Measurements from ENCODE around the gene CARD6.
A peak's percentile ranks its signal among the peaks of the same experiment; 100 is the strongest.
"Not testable (repeated sequence)": the region's sequence is repeated elsewhere in the genome, so short reads cannot be mapped to it uniquely, and the experiment has no call there.

The CARD6 gene

GRCh38 chr5:40871177-40871576 lies 30.0 kb downstream of the CARD6 start:
- in situ Hi-C loops (cut with HindIII; ENCODE audit: low pct_unique_long_range_greater_than_20kb, low sequenced_read_pairs), result no loop called here
- DNase-seq (ENCODE audit: low read depth in 1 of 2, low spot score in 1 of 2), result no peak
- TF ChIP-seq JUND (IDR thresholded peaks at IDR 0.05; ENCODE audit: low read depth), result no peak

- in situ Hi-C loops (cut with HindIII; ENCODE audit: low pct_unique_long_range_greater_than_20kb, low sequenced_read_pairs); DNase-seq (ENCODE audit: low read depth in 1 of 2, low spot score in 1 of 2): not testable (repeated sequence)
These were observed 31.1 kb downstream of the CARD6 start for GRCh38 chr5:40872253-40872652.

DNA sequence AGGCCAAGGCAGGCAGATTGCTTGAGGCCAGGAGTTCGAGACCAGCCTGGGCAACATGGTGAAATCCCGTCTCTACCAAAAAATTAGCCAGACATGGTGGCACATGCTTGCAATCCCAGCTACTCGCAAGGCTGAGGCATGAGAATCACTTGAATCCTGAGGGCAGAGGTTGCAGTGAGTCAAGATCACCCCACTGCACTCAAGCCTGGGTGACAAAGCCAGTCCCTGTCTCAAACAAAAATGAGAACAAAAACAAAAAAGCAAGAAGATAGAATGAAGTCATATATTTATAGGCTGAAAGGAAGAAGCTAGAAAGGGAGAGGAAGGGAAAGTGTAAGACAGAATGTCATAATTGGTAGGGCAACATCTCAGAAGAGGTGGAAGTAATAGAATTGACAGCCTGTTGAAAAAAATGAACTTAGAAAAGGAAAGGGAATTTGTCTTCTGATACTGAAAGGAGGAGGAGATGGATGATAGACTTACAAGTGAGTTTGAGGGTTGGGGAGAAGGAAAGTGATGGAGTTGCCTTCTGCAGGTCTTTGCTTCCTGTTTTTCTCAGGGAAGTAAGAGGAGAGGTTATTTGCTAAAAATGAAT lies 32.2 kb downstream of the CARD6 start:
- DNase-seq (ENCODE audit: low read depth in 1 of 2, low spot score in 1 of 2), result no peak
- in situ Hi-C loops (cut with HindIII; ENCODE audit: low pct_unique_long_range_greater_than_20kb, low sequenced_read_pairs), result no loop called here

DNA sequence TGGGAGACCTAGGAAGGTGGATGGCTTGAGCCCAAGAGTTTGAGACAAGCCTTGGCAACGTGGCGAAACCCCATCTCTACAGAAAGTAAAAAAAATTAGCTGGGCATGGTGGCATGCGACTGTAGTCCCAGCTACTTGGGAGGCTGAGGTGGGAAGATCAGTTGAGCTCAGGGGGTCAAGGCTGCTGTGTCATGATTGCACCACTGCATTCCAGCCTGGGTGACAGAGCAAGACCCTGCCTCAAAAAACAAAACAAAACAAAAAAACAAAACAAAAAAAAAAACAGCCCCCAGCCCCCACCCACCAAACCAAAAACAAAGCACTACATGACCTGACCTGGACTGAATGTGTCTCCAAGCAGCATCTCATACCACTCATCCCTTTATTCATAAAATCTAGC lies 34.8 kb downstream of the CARD6 start:
- in situ Hi-C loops (cut with HindIII; ENCODE audit: low pct_unique_long_range_greater_than_20kb, low sequenced_read_pairs), result no loop called here
- TF ChIP-seq JUND (IDR thresholded peaks at IDR 0.05; ENCODE audit: low read depth), result no peak
- no peak for DNase-seq (ENCODE audit: low read depth in 1 of 2, low spot score in 1 of 2)

More for the DNA sequence above, 32.2 kb downstream of the CARD6 start:
- TF ChIP-seq JUND (IDR thresholded peaks at IDR 0.05; ENCODE audit: low read depth), result no peak

DNA sequence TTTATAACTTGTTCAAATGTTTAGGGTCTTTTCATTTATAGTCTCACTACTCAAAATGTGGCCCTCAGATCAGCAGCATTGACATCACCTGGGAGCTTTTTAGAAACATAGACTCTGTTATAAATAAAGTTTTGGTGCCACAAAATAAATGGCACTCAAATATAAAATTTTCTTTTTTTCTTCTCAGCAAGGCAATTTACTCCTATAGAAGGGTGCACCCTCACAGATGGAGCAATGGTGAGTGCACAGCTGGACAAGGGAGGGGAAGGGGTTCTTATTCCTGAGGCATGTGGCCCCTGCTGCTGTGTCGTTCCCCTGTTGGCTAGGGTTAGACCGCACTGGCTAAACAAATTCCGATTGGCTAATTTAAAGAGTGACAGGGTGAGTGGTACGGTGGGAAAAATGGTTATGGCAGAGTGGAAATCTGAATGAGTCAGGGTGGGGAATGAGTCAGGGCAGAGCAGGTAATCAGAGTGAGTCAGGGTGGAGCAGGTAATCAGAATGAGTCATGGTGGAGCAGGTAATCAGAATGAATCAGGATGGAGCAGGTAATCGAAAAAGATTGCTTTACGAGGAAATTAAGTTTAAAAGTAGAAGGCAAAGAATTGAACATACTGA lies 36.3 kb downstream of the CARD6 start:
- no peak for DNase-seq (ENCODE audit: low read depth in 1 of 2, low spot score in 1 of 2)
- in situ Hi-C loops (cut with HindIII; ENCODE audit: low pct_unique_long_range_greater_than_20kb, low sequenced_read_pairs), result no loop called here
- no peak for TF ChIP-seq JUND (IDR thresholded peaks at IDR 0.05; ENCODE audit: low read depth)

DNA sequence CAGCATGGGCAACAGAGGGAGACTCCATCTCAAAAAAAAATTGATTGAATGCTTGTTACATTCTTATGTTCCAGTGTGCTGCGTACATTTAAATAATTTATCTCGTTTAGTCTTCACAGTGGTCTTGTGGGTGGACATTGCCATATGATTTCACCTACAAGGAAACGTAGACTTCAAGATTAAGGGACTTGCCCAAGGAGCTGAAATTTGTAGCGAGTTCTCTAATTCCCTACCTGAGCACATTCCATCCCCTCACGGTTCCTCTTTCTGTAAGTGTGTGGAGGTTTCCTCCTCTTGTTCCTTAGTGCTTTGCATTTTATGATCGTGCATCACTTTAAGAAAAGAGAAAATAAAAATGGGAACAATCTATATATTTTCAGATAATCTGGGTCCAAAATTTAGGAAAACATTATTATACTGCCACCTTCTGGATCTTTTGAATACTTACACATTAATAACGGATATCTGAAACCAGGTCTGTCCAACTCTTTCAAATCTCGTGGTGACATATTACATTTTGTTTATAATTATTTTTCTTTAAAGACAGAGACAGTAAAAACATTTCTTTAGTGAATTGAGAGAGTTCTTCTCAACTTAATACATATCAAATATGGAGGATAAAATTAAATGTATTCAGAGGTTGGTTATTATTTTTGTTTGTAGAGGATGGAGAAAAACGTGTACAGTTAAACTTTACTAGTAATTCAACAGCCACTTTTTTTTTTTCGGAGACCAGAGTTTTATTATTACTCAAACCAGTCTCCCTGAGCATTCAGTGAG lies 38.2 kb downstream of the CARD6 start:
- DNase-seq (ENCODE audit: low read depth in 1 of 2, low spot score in 1 of 2), result peak; percentile 18 to 50
- in situ Hi-C loops (cut with HindIII; ENCODE audit: low pct_unique_long_range_greater_than_20kb, low sequenced_read_pairs), result no loop called here
- no peak for TF ChIP-seq JUND (IDR thresholded peaks at IDR 0.05; ENCODE audit: low read depth)

DNA sequence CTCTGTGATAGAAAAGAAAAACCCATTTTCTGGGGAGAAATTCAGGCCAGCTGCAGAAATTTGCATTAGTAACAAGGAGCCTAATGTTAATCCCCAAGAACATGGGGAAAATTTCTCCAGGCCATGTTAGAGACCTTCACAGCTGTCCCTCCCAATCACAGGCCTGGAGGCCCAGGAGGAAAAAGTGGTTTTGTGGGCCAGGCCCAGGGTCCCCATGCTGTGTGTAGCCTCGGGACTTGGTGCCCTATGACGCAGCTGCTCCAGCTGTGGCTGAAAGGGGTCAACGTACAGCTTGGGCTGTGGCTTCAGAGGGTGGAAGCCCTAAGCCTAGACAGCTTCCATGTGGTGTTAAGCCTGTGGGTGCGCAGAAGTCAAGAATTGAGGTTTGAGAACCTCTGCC lies 41.1 kb downstream of the CARD6 start:
- TF ChIP-seq JUND (IDR thresholded peaks at IDR 0.05; ENCODE audit: low read depth), result no peak
- no peak for DNase-seq (ENCODE audit: low read depth in 1 of 2, low spot score in 1 of 2)
- in situ Hi-C loops (cut with HindIII; ENCODE audit: low pct_unique_long_range_greater_than_20kb, low sequenced_read_pairs), result no loop called here

DNA sequence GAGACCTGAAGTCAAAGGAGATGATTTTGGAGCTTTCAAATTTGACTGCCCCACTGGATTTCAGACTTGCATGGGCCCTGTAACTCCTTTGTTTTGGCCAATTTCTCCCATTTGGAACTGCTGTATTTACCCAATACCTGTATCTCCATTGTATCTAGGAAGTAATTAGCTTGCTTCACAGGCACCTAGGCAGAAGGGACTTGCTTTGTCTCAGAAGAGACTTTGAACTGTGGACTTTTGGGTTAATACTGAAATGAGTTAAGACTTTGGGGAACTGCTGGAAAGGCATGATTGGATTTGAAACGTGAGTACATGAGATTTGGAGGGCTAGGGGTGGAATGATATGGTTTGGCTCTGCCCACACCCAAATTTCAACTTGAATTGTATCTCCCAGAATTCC lies 41.9 kb downstream of the CARD6 start:
- DNase-seq (ENCODE audit: low read depth in 1 of 2, low spot score in 1 of 2); in situ Hi-C loops (cut with HindIII; ENCODE audit: low pct_unique_long_range_greater_than_20kb, low sequenced_read_pairs): not testable (repeated sequence)

DNA sequence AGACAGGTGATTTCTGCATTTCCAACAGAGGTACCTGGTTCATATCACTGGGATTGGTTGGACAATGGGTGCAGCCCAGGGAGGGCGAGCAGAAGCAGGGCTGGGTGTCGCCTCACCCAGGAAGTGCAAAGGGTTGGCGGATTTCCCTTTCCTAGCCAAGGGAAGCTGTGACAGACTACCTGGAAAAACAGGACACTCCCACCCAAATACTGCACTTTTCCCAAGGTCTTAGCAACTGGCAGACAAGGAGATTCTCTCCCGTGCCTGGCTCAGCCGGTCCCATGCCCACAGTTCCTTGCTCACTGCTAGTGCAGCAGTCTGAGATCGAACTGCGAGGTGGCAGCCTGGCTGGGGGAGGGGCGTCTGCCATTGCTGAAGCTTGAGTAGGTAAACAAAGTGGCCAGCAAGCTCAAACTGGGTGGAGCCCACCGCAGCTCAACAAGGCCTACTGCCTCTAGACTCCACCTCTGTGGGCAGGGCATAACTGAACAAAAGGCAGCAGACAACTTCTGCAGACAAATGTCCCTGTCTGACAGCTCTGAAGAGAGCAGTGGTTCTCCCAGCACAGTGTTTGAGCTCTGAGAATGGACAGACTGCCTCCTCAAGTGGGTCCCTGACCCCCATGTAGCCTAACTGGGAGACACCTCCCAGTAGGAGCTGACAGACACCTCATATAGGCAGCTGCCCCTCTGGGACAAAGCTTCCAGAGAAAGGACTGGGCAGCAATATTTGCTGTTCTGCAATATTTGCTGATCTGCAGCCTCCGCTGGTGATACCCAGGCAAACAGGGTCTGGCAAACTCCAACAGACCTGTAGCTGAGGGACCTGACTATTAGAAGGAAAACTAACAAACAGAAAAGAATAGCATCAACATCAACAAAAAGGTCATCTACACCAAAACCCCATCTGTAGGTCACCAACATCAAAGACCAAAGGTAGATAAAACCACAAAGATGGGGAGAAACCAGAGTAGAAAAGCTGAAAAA lies 54.6 kb downstream of the CARD6 start:
- DNase-seq (ENCODE audit: low read depth in 1 of 2, low spot score in 1 of 2), result peak in 1 of 2 experiments; percentile 30
- in situ Hi-C loops (cut with HindIII; ENCODE audit: low pct_unique_long_range_greater_than_20kb, low sequenced_read_pairs), result not testable (repeated sequence)

- in situ Hi-C loops (cut with HindIII; ENCODE audit: low pct_unique_long_range_greater_than_20kb, low sequenced_read_pairs), result no loop called here
These were observed 63.2 kb downstream of the CARD6 start for GRCh38 chr5:40904205-40904993.

GRCh38 chr5:40904994-40905306 lies 63.8 kb downstream of the CARD6 start:
- in situ Hi-C loops (cut with HindIII; ENCODE audit: low pct_unique_long_range_greater_than_20kb, low sequenced_read_pairs), result no loop called here

More at GRCh38 chr5:40904205-40904993, 63.2 kb downstream of the CARD6 start:
- TF ChIP-seq JUND (IDR thresholded peaks at IDR 0.05; ENCODE audit: low read depth), result no peak
- DNase-seq (ENCODE audit: low read depth in 1 of 2, low spot score in 1 of 2), result peak; percentile 44 to 82

GRCh38 chr5:40906351-40906751 lies 65.2 kb downstream of the CARD6 start:
- in situ Hi-C loops (cut with HindIII; ENCODE audit: low pct_unique_long_range_greater_than_20kb, low sequenced_read_pairs), result no loop called here
- TF ChIP-seq JUND (IDR thresholded peaks at IDR 0.05; ENCODE audit: low read depth), result no peak
- no peak for DNase-seq (ENCODE audit: low read depth in 1 of 2, low spot score in 1 of 2)

More at GRCh38 chr5:40904994-40905306, 63.8 kb downstream of the CARD6 start:
- TF ChIP-seq JUND (IDR thresholded peaks at IDR 0.05; ENCODE audit: low read depth), result no peak
- DNase-seq (ENCODE audit: low read depth in 1 of 2, low spot score in 1 of 2), result no peak

Measured in T47D (cell line).